ENCODE results near the gene GADL1.

Gene GADL1

GRCh38 chr3:30713885-30714503 lies 180.5 kb downstream of the GADL1 start:
- DNase-seq, result no peak

GRCh38 chr3:30712991-30713390 lies 181.5 kb downstream of the GADL1 start:
- no peak for DNase-seq

GRCh38 chr3:30711867-30712266 lies 182.6 kb downstream of the GADL1 start:
- no peak for DNase-seq

- DNase-seq, result no peak
Observed at GRCh38 chr3:30711151-30711550, 183.3 kb downstream of the GADL1 start.

- no peak for DNase-seq
Observed at GRCh38 chr3:30710017-30710416, 184.4 kb downstream of the GADL1 start.

- DNase-seq, result no peak
Observed at GRCh38 chr3:30708472-30708871, 186.0 kb downstream of the GADL1 start.

GRCh38 chr3:30707825-30708224 lies 186.6 kb downstream of the GADL1 start:
- no peak for DNase-seq

GRCh38 chr3:30704931-30705890 lies 189.2 kb downstream of the GADL1 start:
- DNase-seq, result no peak

GRCh38 chr3:30702828-30703397 lies 191.5 kb downstream of the GADL1 start:
- DNase-seq, result no peak

GRCh38 chr3:30702038-30702827 lies 192.2 kb downstream of the GADL1 start:
- DNase-seq, result no peak

GRCh38 chr3:30700702-30701321 lies 193.6 kb downstream of the GADL1 start:
- DNase-seq, result no peak

- no peak for DNase-seq
Observed at GRCh38 chr3:30699927-30700326, 194.5 kb downstream of the GADL1 start.

- DNase-seq, result no peak
Observed at GRCh38 chr3:30698549-30698948, 195.9 kb downstream of the GADL1 start.

- DNase-seq, result no peak
Observed at GRCh38 chr3:30696896-30697295, 197.6 kb downstream of the GADL1 start.

- DNase-seq, result no peak
Observed at GRCh38 chr3:30696403-30696819, 198.1 kb downstream of the GADL1 start.

GRCh38 chr3:30695302-30696061 lies 199.0 kb downstream of the GADL1 start:
- DNase-seq, result no peak

GRCh38 chr3:30694668-30695067 lies 199.8 kb downstream of the GADL1 start:
- no peak for DNase-seq

- no peak for DNase-seq
Observed at GRCh38 chr3:30694148-30694547, 200.3 kb downstream of the GADL1 start.

- no peak for DNase-seq
Observed at GRCh38 chr3:30693470-30694120, 200.9 kb downstream of the GADL1 start.

GRCh38 chr3:30692498-30693130 lies 201.8 kb downstream of the GADL1 start:
- no peak for DNase-seq

GRCh38 chr3:30691944-30692343 lies 202.5 kb downstream of the GADL1 start:
- no peak for DNase-seq

Measured in NCI-H2081 treated with DMSO at 0.1 percent for 48 hours (cell line).